Panc1 (cell line): Measurements from ENCODE around the gene HHAT.

Experiments
- CTCF ChIP-seq: fragments of 450-650 bp; IDR thresholded peaks from 2 replicates; pipeline ENCODE4 v1.5.1; 2017; ENCODE audit warnings: mild to moderate bottlenecking
- POLR2AphosphoS5 ChIP-seq: IDR thresholded peaks from 2 replicates; pipeline ENCODE4 v1.6.1; 2012; ENCODE audit warnings: mild to moderate bottlenecking, low read depth, low read length, moderate library complexity
- SIN3A ChIP-seq: IDR thresholded peaks from 2 replicates; pipeline ENCODE4 v1.6.1; 2012; ENCODE audit warnings: low read depth, mild to moderate bottlenecking, low read length, moderate library complexity, borderline replicate concordance; ENCODE audit not compliant: insufficient read depth

DNA sequence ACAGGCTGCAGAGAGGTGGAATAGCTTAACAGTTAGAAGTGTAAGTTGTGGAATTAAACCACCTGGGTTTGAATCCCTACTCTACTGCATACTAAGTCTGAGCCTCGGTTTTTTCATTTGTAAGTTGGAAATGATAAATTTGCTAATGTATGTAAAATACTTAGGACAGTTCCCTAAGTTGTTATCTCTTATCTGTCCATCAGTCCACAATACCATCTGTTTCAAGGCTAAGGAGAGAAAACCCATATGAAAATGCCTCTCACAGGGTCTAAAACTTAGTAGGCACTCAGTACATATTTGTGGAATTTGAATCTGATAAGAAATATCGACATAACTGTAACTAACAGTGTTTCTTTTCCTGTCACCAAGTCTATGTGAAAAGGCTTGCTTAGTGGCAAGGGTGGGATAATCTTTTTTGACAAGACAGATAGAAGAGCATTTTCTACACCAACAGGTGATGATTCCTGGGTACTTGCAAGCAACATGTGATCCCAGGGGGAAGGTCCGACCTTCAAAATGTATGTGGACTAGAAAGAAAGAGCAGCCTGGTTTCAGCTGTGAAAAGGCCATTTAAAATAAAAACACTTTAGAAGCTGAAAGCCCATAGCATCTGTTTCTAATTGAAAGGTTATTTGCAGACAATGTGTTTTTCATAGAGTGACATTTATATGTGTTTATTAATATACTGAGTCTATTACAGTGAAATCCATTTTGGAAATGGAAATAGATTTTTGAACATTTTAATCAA lies 202.9 kb downstream of the HHAT start:
- TF ChIP-seq CTCF = no peak
- TF ChIP-seq SIN3A = no peak
- TF ChIP-seq POLR2AphosphoS5 = no peak
